Naive thymus-derived CD8-positive, alpha-beta T cell (primary cell): ENCODE results near the gene ANKRD34A. TPM values are rescaled to one million over a fixed set of nuclear protein-coding genes. Genes with fewer than 3 reads are reported as not detected.

ENCODE experiments used
- ATAC-seq, 2 donors: fragments of 150-1000 bp; cut with Tn5 transposase in 1 of 2; sonication (Bioruptor Pico), chemical (Tn5 transposase) in 1 of 2; 1 replicate in 1 of 2; 2 replicates in 1 of 2; pipeline ENCODE4 v1.10.0; 2021; ENCODE audit warnings: mild to moderate bottlenecking in 2 of 2, moderate library complexity in 2 of 2
- POLR2A ChIA-PET: fragments of 350-600 bp; sonication (Branson Sonifier 250); formaldehyde crosslinking; loops from one replicate; lab custom pipeline; 2021; ENCODE audit warnings: antibody characterized with exemption; lab: Charles Lee
- DNase-seq, 10 donors: peaks; one replicate each; pipeline versions ENCODE4 v3.0.0 to v3.0.0-alpha.2; 2020 to 2022
- H3K27ac Mint-ChIP-seq, 10 donors: one replicate each; pipeline ENCODE4 v1.8.0; 2020 to 2022; ENCODE audit warnings: mild to moderate bottlenecking in 10 of 10, mixed read lengths in 10 of 10, moderate library complexity in 4 of 10, inconsistent platforms in 1 of 10
- H3K27me3 Mint-ChIP-seq, 5 donors: one replicate each; pipeline ENCODE4 v1.8.0; 2021 to 2022; ENCODE audit warnings: mixed read lengths in 5 of 5
- H3K36me3 Mint-ChIP-seq, 3 donors: one replicate each; pipeline ENCODE4 v1.8.0; 2020 to 2022; ENCODE audit warnings: mixed read lengths in 3 of 3, mild to moderate bottlenecking in 2 of 3, inconsistent platforms in 1 of 3
- H3K4me1 Mint-ChIP-seq, 4 donors: one replicate each; pipeline ENCODE4 v1.8.0; 2021 to 2022; ENCODE audit warnings: mixed read lengths in 4 of 4
- H3K4me3 Mint-ChIP-seq, 10 donors: one replicate each; pipeline ENCODE4 v1.8.0; 2020 to 2022; ENCODE audit warnings: mild to moderate bottlenecking in 10 of 10, mixed read lengths in 10 of 10, moderate library complexity in 6 of 10, inconsistent platforms in 1 of 10
- H3K9me3 Mint-ChIP-seq, 9 donors: one replicate each; pipeline ENCODE4 v1.8.0; 2020 to 2022; ENCODE audit warnings: mixed read lengths in 9 of 9, mild to moderate bottlenecking in 3 of 9, inconsistent platforms in 1 of 9, moderate library complexity in 1 of 9
- polyA plus RNA-seq, 3 donors: library from polyadenylated mRNA; unstranded; fragments of 300-500 nt; fragmentation: Illumina TruSeq; gene quantifications; one replicate each; pipeline ENCODE4 v1.2.3, GENCODE V29; 2021
- total RNA-seq, 8 experiments: library from RNA in 2 of 8; stranded (reverse) in 2 of 8; gene quantifications; one replicate each; pipeline ENCODE4 v1.2.3 and lab custom pipeline; 2021 to 2026

ANKRD34A gene
- total and polyA plus RNA-seq, 5 experiments from 2014 or later, result 0.12 to 1.6 (median 0.38) TPM

- no peaks in the 10 kb centered on the region for H3K9me3 Mint-ChIP-seq
- H3K4me3 Mint-ChIP-seq, result no peak overlapping the region
- ATAC-seq (peak; percentile 36 to 59), DNase-seq (peak in 2 of 10 donors; percentile 65 to 68)
- POLR2A ChIA-PET, result interaction anchor here (0.9 to 30.6 kb wide), 10 partner anchors 18 to 135 kb away, joined by 3 to 1573 read pairs (median 9); partner anchors contain the start of genes ANKRD34A, LIX1L, NUDT17 and POLR3GL
- H3K27me3 Mint-ChIP-seq, result no peaks in the 10 kb centered on the region
- H3K36me3 Mint-ChIP-seq, result peaks cover 0 to 13% (median 0%) of the 10 kb centered on the region in 3 donors
- H3K4me1 Mint-ChIP-seq, result peaks cover 7 to 42% (median 39%) of the 10 kb centered on the region in 4 donors
- H3K27ac Mint-ChIP-seq, result no peak overlapping the region
Measured at GRCh38 chr1:145979746-145980456, 15.5 kb upstream of the ANKRD34A start.

- H3K36me3 Mint-ChIP-seq, result peaks cover 0 to 16% (median 1%) of the 10 kb centered on the region in 3 donors
- no peaks in the 10 kb centered on the region for H3K27me3 Mint-ChIP-seq
- DNase-seq, result peak; percentile 42 to 91 (median 78)
- POLR2A ChIA-PET, result interaction anchor here (0.9 to 30.6 kb wide), 9 partner anchors 18 to 134 kb away, joined by 3 to 1573 read pairs (median 9); partner anchors contain the start of genes ANKRD34A, LIX1L, NUDT17 and POLR3GL
- H3K4me1 Mint-ChIP-seq, result peaks cover 2 to 45% (median 39%) of the 10 kb centered on the region in 4 donors
- ATAC-seq, result peak; percentile 74 to 79
- H3K9me3 Mint-ChIP-seq, result no peaks in the 10 kb centered on the region
- no peak overlapping the region for H3K27ac Mint-ChIP-seq
- H3K4me3 Mint-ChIP-seq, result no peak overlapping the region
Measured at GRCh38 chr1:145978854-145979745, 14.7 kb upstream of the ANKRD34A start.

- POLR2A ChIA-PET, result interaction anchor here (1.5 to 30.6 kb wide), 8 partner anchors 17 to 133 kb away, joined by 4 to 1573 read pairs (median 11); partner anchors contain the start of genes ANKRD34A, LIX1L, NUDT17 and POLR3GL
- Mint-ChIP-seq H3K4me1 (peaks cover 3 to 41% (median 34%) of the 10 kb centered on the region in 4 donors), H3K27me3 (no peaks in the 10 kb centered on the region), H3K36me3 (peaks cover 0 to 16% (median 2%) of the 10 kb centered on the region in 3 donors), H3K4me3 (no peak overlapping the region), H3K27ac (no peak overlapping the region), H3K9me3 (no peaks in the 10 kb centered on the region)
- no peak for DNase-seq
- no peak for ATAC-seq
Measured at GRCh38 chr1:145978471-145978853, 14.1 kb upstream of the ANKRD34A start.

DNA sequence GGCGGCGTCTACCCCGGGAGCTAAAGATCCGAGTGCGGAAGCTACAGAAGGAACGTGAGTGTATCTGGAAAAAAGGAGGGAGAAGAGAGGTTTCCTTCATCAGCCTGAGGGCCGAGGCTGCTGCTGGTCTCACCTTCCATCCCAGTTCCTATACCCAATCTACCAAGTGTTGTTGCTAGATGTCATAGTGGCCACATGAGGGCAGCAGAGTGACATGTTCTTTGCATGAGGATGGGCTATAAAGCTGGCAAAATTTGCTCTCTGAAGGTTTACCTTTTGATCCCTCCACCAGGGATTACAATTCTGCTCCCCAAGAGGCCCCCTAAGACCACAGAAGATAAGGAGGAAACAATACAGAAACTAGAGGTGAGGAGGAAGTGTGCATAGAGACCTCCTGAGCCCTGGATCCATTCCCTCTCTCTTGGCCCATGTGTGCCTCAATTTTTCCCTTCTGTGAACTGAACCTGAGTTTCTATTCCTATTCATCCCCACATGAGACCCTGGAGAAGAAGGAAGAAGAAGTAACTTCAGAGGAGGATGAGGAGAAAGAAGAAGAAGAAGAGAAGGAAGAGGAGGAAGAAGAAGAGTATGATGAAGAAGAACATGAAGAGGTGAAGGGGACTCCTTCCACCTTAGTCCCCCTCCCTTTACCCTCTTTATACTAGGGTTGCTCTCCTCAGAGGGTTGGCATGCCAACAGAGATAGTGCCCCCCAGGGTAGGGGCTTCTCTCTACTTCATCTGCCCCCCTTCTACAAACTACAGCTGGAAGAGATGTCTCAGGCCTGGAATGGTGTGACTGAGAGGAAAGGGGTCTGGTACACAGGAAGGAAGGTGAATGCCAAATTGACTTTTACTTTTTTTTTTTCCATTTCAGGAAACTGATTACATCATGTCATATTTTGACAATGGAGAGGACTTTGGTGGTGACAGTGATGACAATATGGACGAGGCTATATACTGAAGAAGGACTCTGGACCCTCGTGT, 13.4 kb upstream of the ANKRD34A start:
- Mint-ChIP-seq H3K4me1 (peaks cover 8 to 40% (median 33%) of the 10 kb centered on the region in 4 donors), H3K36me3 (peaks cover 0 to 18% (median 2%) of the 10 kb centered on the region in 3 donors), H3K27me3 (no peaks in the 10 kb centered on the region), H3K9me3 (no peaks in the 10 kb centered on the region), H3K4me3 (no peak overlapping the region), H3K27ac (no peak overlapping the region)
- DNase-seq, result peak; percentile 52 to 88 (median 72)
- peak; percentile 24 to 26 for ATAC-seq
- POLR2A ChIA-PET, result interaction anchor here (0.6 to 30.6 kb wide), 10 partner anchors 8 to 118 kb away, joined by 3 to 1573 read pairs (median 6); partner anchors contain the start of genes ANKRD34A, LIX1L, PIAS3 and POLR3GL

GRCh38 chr1:145977016-145977415, 12.6 kb upstream of the ANKRD34A start:
- POLR2A ChIA-PET, result interaction anchor here (0.6 to 30.6 kb wide), 10 partner anchors 9 to 118 kb away, joined by 3 to 1573 read pairs (median 5); partner anchors contain the start of genes ANKRD34A, LIX1L, PIAS3 and POLR3GL
- peaks cover 0 to 18% (median 2%) of the 10 kb centered on the region in 3 donors for H3K36me3 Mint-ChIP-seq
- no peaks in the 10 kb centered on the region for H3K9me3 Mint-ChIP-seq
- peak overlapping the region in 1 of 10 donors; percentile 11 for H3K4me3 Mint-ChIP-seq
- no peak for ATAC-seq
- no peak for DNase-seq
- H3K27me3 Mint-ChIP-seq, result no peaks in the 10 kb centered on the region
- H3K4me1 Mint-ChIP-seq, result peaks cover 8 to 37% (median 28%) of the 10 kb centered on the region in 4 donors
- H3K27ac Mint-ChIP-seq, result no peak overlapping the region

GRCh38 chr1:145975216-145975615, 10.8 kb upstream of the ANKRD34A start:
- ATAC-seq, result no peak
- Mint-ChIP-seq H3K27me3 (no peaks in the 10 kb centered on the region), H3K36me3 (peaks cover 0 to 21% (median 2%) of the 10 kb centered on the region in 3 donors), H3K4me3 (no peak overlapping the region), H3K9me3 (no peaks in the 10 kb centered on the region), H3K27ac (peak overlapping the region in 8 of 10 donors; percentile 20 to 85 (median 64)), H3K4me1 (peaks cover 11 to 35% (median 24%) of the 10 kb centered on the region in 4 donors)
- DNase-seq, result no peak
- POLR2A ChIA-PET, result interaction anchor here (25.2 to 30.6 kb wide), 2 partner anchors 14 to 25 kb away, joined by 462 to 1573 read pairs; partner anchors contain the start of genes ANKRD34A, LIX1L, POLR3GL and TXNIP

GRCh38 chr1:145974721-145975120, 10.3 kb upstream of the ANKRD34A start:
- H3K27me3 Mint-ChIP-seq, result no peaks in the 10 kb centered on the region
- peak overlapping the region in 7 of 10 donors; percentile 3 to 87 (median 54) for H3K27ac Mint-ChIP-seq
- POLR2A ChIA-PET, result interaction anchor here (25.2 to 30.6 kb wide), 2 partner anchors 13 to 26 kb away, joined by 462 to 1573 read pairs; partner anchors contain the start of genes ANKRD34A, LIX1L, POLR3GL and TXNIP
- no peaks in the 10 kb centered on the region for H3K9me3 Mint-ChIP-seq
- DNase-seq, result no peak
- H3K4me3 Mint-ChIP-seq, result no peak overlapping the region
- H3K4me1 Mint-ChIP-seq, result peaks cover 11 to 37% (median 26%) of the 10 kb centered on the region in 4 donors
- no peak for ATAC-seq
- peaks cover 0 to 23% (median 2%) of the 10 kb centered on the region in 3 donors for H3K36me3 Mint-ChIP-seq

DNA sequence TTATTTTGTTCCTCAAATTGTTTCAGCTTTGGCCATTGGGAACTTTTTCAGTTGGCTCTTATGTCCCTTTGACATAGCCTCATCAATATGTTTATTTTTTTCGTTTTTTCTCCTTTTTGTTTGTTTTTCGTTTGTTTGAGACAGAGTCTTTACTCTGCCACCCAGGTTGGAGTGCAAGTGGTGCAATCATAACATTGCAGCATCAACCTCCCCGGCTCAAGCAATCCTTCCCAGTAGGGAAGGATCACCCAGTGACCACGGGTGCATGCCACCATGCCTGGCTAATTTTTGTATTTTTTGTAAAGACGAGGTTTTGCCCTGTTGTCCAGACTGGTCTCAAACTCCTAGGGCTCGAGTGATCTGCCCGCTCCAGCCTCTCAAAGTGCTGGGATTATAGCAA, 8.2 kb upstream of the ANKRD34A start:
- Mint-ChIP-seq H3K4me1 (peaks cover 19 to 40% (median 31%) of the 10 kb centered on the region in 4 donors), H3K27ac (peak overlapping the region in 4 of 10 donors; percentile 22 to 56 (median 56))

GRCh38 chr1:145967288-145967687, 2.9 kb upstream of the ANKRD34A start:
- Mint-ChIP-seq H3K27ac (peak overlapping the region in 2 of 10 donors; percentile 22 to 61), H3K36me3 (peaks cover 4 to 15% (median 13%) of the 10 kb centered on the region in 3 donors), H3K27me3 (no peaks in the 10 kb centered on the region), H3K4me1 (peaks cover 24 to 55% (median 53%) of the 10 kb centered on the region in 4 donors), H3K4me3 (peak overlapping the region in 5 of 10 donors; percentile 11 to 58 (median 33)), H3K9me3 (peaks cover 0 to 5% (median 0%) of the 10 kb centered on the region in 9 donors)
- POLR2A ChIA-PET, result interaction anchor here (0.6 to 17.9 kb wide), 4 partner anchors 10 to 44 kb away, joined by 3 to 462 read pairs (median 150); partner anchors contain the start of genes LIX1L, RBM8A and TXNIP
- no peak for DNase-seq
- ATAC-seq, result no peak

More for the DNA sequence above, 8.2 kb upstream of the ANKRD34A start:
- no peak overlapping the region for H3K4me3 Mint-ChIP-seq
- ATAC-seq (no peak), DNase-seq (no peak)
- peaks cover 2 to 27% (median 7%) of the 10 kb centered on the region in 3 donors for H3K36me3 Mint-ChIP-seq
- POLR2A ChIA-PET, result interaction anchor here (1.2 to 1.5 kb wide), 2 partner anchors 10 to 45 kb away, joined by 5 to 6 read pairs; partner anchors contain the start of gene RBM8A
- H3K27me3 Mint-ChIP-seq, result no peaks in the 10 kb centered on the region
- peaks cover 0 to 2% (median 0%) of the 10 kb centered on the region in 9 donors for H3K9me3 Mint-ChIP-seq

DNA sequence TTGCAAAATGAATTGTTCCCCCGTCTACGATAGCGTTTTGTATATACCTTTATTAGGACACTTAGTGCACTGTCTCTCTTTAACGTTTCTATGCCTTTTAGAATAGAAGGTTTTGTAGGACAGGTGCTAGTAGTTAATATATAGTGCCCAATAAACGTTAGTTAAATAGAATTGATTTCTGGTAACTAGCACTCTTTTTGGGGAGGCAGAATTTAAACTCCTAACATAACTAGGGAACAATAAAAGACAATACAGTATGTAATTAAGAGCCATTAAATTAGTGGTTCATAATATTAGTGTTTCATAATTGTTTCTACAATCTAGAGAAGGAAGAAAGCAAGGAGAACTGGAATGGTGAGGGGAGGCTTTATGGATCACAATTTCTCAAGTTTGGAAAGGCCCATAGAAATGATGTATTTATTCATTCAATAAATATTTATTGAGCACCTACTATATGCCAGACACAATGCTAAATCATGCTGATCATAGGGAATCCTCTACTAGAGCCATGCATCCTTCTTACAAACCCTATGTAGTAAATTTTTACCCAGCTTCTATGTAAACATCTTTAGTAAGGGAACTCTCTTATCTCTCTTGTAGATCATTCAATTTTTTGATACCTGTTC, 857 bp upstream of the ANKRD34A start:
- H3K9me3 Mint-ChIP-seq, result peaks cover 0 to 5% (median 0%) of the 10 kb centered on the region in 9 donors
- peak overlapping the region; percentile 86 to 99 (median 98) for H3K27ac Mint-ChIP-seq
- ATAC-seq, result no peak
- peaks cover 4 to 13% (median 12%) of the 10 kb centered on the region in 3 donors for H3K36me3 Mint-ChIP-seq
- POLR2A ChIA-PET, result interaction anchor here (0.7 to 17.9 kb wide), 11 partner anchors 8 to 141 kb away, joined by 3 to 462 read pairs (median 13); partner anchors contain the start of genes PEX11B, PIAS3, POLR3C and RBM8A
- H3K4me3 Mint-ChIP-seq, result peak overlapping the region; percentile 88 to 99 (median 92)
- DNase-seq, result no peak
- peaks cover 36 to 66% (median 57%) of the 10 kb centered on the region in 4 donors for H3K4me1 Mint-ChIP-seq
- no peaks in the 10 kb centered on the region for H3K27me3 Mint-ChIP-seq
